Activated T-helper 1 cell treated with Interleukin-2 at 50 U/mL for 16 hours (primary cell): ENCODE measurements around the gene LIPA.
"Not testable (repeated sequence)": the region's sequence is repeated elsewhere in the genome, so short reads cannot be mapped to it uniquely, and the experiment has no call there.

Experiments
- DNase-seq: peaks from one replicate; pipeline ENCODE4 v3.0.0-alpha.2; 2020; ENCODE audit warnings: low read depth

Gene LIPA

DNA sequence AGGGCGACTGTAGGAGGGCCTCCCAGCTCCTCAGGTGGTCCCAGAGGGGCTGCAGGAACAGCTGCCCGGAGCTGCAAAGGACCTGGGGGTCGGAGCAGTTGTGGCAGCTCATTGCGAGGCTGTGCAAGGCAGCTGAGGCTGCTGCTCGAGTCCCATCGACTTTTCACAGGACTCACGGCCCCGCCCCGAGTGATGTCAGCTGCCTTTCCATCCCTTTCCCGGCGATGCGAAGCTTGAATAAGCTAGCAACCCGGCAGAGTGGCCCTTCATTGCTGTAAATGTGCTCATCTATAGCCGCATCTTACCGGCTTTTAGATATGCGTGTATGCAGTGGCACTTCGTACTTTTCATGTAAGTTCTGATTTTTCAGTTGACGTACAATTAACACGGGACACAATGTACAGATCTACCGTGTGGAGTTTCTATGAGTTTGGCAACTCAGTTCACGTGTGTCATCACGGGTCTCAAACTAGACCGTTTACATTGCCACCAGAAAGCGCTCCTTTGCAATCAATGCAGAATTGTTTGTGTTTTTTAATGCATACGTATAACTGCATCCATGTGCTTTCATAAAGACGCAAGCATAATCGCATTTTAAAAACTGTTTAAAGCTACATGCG is 44.3 kb downstream of the LIPA start, which contains the start of gene CH25H:
Gene CH25H, minus strand, starts transcription at position 137 of the 620 bp plus-strand sequence. Its CDS starts 25 bp downstream, at position 112.
- no peak for DNase-seq

DNA sequence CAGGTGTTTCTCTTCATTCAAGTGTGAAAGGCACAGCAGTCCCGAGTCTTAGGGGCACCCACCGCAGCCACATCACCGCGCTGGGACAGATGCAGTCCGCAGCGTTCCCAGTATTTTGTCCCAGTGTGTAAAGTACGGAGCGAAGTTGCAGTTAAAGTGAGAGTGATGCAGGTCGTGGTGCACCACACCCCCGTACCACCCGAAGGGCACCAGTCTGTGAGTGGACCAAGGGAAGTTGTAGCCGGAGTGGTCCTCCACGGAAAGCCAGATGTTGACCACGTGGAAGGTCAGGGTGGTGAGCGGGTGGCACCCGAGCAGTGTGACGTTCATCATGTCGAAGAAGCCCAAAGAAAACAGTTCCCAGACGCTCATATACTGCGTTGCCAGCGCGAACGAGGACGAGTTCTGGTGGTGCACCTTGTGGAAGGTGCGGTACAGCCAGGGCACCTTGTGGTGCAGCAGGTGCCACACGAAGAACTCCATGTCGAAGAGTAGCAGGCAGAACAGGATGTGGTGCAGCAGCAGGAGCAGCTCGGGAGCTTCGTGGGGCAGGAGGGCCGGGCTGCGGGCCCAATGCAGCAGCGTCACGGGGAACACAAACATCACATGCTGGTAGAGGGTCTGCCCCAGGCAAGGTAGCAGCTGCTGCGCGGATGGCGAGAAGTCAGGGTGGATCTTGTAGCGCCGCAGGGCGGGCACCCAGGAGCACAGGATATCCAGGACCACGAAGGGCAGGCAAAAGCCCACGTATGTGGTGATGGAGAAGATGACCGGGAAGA is 45.0 kb downstream of the LIPA start:
- no peak for DNase-seq

DNA sequence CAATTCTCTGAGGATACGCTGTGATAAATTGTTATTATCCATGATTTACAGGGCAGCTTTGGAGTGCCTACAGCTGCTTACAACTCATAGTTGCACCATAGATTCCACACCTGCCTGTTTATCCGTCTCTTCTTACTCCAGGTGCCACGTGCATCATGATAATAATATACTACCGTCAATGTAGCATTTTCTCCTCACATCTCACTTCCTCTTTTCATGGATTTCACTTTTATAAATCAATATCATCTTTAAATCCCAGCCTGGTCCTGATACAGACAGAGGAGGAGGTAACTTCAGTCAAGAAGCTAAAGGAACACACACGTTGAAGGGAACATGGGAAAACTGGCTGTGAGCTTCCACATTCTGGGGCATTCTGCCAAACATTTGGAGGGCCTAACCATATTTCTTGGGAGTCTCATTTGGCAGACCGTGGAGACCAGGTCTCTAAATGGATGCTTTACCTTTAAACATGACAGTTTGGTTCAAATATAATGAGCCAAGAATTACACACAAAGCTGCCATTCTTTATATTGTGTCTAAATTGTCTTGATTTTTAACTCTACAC is 46.9 kb downstream of the LIPA start:
- no peak for DNase-seq

DNA sequence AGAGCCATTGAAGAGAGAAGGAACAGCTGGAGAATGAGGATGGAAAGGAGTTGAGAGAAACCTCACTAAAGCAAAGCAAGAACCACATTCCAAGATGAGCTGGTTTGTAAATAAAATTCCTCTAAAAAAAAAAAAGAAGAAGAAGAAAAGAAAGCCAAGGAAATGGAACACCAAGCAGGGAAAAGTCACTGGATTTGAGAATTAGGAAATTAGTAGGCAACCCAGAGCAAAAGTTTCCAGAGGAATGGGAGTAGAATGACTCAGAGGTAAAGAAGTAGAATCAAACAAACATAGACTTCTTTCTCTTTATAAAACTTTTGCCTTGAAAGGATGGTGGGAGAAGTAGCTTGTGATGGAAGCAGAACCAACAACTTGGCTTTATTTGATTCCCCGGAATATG is 48.3 kb downstream of the LIPA start:
- no peak for DNase-seq

DNA sequence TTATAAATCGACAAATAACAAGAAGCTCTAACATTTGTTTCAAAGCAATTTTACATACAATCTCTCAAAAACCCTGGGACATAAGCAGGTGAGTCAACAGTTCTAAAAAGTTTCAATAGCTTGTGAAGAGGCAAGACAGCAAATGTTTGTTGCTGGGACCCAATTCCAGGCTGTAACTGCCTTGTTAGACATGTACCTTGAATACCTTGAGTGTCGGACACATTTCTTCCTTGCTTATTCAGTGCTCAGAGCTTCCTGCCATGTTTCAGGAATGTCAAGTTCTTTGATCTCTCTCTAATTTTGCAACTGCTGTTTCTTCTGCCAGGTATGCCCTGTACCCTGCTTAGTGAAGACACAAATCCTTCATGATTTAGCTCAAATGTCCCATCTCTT is 49.5 kb downstream of the LIPA start:
- DNase-seq: no peak

DNA sequence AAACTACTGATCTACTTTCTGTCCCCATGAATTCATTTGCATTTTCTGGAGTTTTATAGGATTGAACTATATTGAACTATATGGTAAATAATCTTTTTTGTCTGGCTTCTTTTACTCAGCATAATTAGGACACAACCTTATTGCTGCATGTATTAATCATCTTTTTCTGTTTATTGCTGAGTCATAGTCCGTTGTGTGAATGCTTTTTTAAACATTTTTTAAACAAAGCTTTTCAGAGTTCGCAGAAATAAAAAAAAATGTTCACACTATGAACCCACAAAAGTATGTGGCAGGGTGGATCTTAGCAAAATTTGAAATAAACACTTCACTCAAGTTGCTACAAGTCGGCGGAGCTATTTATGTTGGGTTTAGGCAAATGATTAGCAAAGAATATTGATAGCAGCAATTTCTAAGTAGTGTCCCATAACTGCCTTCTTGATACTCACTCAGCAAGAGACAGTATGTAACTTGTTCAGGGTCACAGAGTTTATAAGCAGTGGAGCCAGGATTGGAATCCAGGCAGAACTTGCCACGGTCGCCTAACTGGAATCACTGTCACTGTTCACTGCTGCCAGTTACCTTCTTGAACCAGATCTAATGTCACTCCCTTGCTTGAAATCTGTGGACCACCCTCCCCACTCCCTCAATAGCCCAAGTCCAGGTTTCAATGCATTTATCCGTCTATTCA is 50.1 kb downstream of the LIPA start:
- no peak for DNase-seq

DNA sequence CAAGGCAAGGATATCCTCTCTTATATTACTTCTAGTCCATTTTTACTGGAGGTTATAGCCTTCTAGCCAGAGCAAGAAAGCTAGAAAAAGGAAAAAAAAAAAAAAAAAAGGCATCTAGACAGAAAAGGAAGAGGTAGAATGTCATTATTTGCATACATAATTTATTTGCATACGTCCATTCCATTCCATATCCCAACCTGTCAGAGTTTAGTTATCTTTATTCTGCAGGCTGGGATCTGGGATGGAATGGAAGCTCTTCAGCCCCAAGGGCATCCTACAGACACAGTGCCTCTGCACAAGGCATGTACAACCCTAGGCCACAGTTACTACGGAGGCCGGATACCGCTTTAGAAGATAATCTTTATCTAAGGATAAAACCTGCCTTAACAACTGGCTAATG is 54.1 kb downstream of the LIPA start:
- DNase-seq: no peak

DNA sequence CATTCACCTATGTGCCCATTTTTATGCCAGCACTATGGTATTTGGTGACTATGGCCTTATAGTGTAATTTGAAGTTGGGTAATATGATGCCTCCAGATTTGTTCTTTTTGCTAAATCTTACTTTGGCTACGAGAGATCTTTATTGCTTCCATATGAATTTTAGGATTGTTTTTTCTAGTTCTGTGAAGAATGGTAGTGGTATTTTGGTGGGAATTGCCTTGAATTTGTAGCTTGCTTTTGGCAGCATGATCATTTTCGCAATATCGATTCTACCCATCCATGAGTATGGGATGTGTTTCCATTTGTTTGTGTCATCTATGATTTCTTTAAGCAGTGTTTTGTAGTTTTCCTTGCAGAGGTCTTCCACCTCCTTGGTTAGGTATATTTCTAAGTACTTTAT is 60.3 kb downstream of the LIPA start:
- DNase-seq: not testable (repeated sequence)

DNA sequence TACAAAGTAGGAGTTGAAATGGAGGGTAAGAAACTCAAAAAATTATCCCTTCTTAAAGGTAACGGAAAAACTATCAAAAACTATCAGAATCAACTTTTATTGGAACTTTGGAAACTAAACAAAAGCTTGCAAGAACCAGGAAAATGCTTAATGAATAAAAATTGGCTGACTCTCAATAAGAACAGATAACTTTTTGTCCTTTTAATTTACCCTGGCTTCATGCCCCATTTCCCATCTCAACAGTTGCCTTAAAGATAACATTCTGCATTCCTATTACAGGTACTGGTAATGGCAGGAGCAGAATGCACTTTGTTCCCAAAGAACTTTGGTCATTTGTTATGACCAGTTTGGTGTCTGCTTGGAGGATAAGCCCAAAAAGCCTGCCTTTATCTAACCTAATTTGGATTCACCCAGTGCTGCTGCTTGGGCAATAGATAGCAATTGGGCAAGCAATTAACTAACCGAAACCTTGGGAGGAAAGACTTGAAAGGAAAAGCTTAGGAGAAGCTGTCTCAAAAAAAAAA is 62.3 kb downstream of the LIPA start:
- DNase-seq: no peak

DNA sequence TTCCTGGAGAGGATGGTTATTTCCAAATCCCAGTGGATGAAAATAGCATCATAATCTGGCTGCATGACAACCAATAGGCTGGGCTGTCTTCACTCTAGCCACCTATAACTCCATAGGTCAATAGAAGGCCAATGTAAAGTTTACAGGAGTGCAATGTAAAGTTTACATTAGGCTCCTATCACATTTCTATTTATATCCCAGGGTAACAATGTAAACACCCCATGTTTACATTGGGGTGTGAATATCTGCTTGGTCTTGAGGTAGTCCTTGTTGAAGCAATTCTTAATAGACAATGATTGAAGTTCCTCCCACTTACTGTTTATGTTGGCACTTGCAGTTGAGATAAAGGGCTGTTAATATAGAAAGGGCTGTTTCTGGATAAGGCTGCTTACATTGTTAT is 65.9 kb downstream of the LIPA start:
- DNase-seq: no peak

DNA sequence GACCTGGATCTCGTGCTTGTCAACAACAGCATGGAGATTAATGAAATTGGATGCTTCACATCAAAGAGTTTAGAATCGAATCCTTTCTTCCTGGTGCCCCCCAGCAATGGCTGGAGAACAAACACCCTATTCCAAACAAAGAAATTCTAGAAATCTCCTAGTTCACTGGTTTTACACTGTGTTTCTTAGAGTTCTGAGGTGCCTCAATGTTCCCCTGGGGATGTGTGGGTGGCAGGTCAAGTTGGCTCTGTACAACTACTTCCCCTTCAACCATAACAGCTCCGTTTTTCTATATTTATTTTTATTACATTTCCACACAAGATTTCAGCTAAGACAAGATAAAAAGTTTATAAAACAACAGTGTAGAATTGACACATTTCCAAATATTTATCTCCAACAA is 66.9 kb downstream of the LIPA start:
- no peak for DNase-seq

DNA sequence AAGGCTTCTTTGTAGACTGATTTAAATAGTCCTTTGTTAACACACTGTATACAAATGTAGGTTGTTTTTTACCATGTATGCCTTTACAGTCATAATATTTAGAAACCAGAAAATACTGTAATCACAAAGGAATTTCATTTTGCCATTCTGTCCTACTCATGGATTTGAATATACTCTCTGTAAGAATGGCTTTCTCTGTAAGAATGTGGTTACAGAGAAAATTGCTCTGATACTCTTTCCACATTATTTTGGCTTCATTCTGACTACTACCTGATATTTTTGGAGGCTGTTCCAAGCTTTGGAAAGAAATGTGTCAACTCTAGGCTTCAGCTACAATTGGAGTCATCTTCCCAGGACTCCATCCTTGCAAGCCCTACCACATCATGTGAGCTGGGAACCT is 68.0 kb downstream of the LIPA start:
- no peak for DNase-seq

DNA sequence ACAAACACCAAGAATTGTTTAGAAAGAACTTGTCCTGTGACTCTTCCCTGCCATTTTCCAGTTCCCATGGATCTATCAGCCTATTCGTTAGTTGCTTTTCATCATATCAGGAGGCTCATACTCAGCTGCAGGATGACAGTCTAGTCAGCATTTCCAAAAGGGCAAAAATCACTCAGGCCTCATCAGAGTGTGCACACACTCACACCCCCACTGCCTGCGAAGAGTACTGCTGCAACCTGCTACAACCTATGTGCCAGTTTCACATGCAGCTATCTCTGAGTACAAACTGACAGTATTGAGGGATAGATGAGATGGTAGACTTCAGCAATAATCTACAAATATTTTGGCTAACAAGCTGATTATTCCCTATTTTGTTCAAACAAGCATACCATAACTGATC is 68.7 kb downstream of the LIPA start:
- no peak for DNase-seq

DNA sequence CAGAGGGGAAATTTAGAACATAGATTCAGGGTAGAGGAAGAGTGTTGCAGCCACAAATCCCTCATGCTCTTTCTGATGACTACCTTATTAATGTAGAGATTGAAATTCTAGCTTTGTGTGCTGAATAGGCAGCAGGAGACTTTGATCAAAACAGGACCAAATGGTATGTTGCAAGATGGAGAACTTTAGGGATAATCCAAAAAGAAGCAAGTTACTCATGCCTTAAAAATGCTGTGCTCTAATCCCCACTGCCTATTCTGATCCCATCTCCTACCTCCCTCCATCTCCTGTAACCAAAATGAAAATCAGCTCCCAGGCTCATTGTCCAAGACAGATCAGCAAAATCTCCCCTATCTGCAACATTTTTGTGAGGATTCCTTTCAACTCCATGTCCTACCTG is 75.8 kb downstream of the LIPA start:
- DNase-seq: no peak

DNA sequence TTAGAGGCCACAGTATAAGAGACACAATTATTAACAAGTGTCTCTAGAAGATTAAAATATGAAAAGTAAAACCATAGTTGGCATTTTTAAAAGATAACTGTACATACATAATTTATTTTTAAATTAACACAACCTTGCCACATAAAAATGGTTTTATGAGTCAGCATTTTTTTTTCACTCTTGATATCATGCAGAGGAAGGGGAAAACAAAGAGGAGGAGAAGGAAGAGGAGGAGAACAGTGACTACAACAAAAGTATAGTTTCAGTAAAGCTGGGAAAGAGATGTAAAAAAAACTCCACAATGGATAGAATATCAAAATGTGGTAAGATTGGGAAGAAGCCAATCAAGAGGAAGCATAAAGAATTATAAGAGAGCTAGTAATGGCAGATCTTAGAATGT is 78.5 kb downstream of the LIPA start:
- no peak for DNase-seq

DNA sequence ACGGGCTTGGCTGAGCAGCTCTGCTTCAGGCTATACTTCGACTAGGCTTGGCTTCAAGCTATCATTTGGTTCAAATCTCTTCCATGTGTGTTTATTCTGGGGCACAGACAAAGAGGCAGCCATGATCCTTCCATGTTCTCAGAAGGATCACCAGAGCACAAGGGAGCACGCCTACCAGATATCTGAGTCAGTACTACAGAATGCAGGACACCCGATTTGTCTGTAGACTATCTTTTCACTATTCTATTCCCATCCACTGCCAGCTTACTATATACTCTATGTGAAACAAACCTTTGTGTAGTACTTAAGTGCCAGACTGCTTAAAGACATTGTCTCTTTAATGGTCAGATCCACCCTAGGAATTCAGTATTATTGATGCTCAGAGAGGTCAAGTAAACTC is 79.6 kb downstream of the LIPA start:
- no peak for DNase-seq

DNA sequence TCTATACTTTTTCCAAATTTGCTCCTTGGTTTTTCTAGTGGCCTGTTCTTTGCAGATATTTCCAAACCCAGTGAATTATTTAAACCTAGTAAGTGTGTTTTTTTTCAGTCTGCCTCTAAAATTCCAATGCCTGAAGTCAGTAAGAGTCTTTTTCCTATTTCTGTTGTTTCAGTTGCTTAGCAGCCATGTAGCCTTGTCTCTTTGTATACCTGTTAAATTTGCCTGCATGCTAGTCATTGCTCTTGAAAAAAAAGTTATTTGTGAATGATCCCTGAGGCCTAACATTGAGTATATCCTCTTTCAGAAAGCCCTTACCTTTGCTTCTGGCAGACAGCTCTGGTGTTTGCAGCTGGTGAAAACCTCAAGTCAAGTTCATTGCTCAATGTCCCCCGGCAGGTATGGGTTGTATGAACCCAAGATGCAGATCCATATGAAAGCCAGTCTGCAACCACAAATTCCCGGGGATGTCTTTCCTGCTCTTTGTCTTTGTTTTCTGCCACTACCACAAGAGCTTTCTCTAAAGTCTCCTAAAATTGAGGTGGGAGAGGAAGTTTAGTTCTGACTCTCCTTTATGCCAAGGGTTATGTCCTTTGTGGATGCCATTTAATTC is 80.2 kb downstream of the LIPA start:
- no peak for DNase-seq

DNA sequence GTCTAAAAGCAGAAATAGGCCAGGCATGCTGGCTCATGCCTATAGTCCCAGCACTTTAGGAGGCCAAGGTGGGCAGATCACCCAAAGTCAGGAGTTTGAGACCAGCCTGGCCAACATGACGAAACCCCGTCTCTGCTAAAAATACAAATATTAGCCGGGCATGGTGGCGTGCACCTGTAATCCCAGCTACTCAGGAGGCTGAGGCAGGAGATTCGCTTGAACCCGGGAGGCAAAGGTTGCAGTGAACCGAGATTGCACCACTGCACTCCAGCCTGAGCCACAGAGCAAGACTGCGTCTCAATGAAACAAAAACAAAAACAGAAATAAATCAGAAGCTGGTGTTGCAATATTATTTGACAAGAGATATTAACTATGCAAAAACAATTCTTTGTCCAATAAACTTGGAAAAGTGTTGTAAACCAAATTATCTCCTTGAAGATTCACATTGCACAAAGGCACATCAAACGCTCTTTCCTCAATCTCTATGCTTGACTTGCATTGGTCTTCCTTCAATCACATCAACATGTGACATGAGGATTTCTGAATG is 83.1 kb downstream of the LIPA start:
- DNase-seq: not testable (repeated sequence)

DNA sequence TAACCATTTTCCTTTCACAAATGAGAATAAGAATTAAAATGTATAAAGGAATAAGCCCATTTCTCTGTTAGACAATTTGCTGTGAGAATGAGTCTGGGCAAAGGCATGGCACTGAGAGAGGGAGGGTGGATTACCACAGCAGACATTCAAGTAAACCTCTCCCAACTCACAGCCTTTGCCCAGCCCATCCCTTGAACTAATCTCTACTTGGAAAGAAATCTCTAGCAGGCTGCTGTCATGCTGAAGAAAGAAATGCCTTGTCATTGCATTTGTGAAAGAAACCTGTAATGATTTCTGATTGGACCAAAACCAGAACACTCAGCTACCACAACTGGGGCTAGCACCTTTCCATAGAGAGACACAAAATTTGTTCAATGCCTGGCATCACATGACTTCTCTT is 83.7 kb downstream of the LIPA start:
- DNase-seq: no peak

DNA sequence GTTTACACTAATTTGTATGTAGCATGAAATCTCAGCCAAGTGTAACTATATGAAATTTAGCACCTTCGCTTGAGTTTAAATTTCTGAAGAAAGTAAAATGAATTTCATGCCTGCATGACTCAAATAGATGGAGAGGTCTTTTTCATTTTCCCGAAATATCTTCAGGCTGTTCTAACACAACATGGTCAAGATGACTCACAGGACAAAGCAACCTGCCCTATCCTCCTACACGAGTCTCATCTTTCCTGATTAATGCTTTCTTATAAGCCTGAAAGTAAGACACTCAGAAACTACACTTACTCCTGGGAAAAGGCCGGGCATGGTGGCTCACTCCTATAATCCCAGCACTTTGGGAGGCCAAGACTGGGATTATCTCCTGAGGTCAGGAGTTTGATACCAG is 85.7 kb downstream of the LIPA start:
- DNase-seq: no peak

DNA sequence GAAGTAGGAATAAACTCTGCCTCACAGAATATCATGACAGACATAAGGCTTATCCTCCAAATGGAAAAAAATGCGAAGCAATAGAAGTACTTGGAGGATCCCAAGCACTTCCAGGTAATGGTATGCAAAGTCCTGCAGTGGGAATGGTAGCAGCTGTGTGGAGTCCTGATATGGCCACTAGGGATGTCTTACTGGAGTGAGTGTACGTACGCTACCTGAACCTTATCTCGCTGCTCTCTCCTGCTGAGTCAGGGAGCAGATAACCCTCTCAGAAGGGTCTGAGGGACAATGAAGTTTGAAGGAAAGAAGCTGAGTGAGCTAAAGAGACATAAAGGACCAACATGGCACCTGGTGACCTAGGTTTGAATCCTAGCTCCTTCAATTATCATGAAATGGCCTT is 86.7 kb downstream of the LIPA start:
- DNase-seq: no peak

DNA sequence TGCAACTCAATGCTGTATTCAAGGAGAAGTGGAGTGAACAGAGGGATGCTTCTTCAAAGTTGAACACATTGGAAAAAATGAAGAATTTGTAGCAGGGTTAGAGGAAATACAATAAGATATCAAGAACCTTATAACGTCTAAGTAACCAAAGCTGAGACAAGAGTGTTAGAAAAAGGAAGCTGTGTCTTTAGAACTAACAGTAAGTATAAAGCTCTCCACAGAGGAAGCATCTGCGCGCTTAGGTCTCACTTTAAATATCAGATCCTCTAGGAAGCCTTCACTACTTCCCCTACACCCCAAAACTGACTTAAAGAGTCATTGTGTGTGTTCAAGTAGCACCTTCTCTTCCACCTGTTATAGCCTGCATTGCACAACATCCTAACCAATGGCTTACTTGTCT is 87.5 kb downstream of the LIPA start:
- DNase-seq: no peak
